HG02840 (cell line): ENCODE results near the gene SNIP1.
"Not testable (repeated sequence)": the region's sequence is repeated elsewhere in the genome, so short reads cannot be mapped to it uniquely, and the experiment has no call there.

Experiments used
- ATAC-seq: cut with Tn5 transposase; IDR thresholded peaks from one replicate; pipeline ENCODE4 v1.9.1; 2021; ENCODE audit warnings: mild to moderate bottlenecking, moderate library complexity, moderate number of reproducible peaks; ENCODE audit not compliant: unreplicated experiment, low FRiP score

Gene SNIP1

DNA sequence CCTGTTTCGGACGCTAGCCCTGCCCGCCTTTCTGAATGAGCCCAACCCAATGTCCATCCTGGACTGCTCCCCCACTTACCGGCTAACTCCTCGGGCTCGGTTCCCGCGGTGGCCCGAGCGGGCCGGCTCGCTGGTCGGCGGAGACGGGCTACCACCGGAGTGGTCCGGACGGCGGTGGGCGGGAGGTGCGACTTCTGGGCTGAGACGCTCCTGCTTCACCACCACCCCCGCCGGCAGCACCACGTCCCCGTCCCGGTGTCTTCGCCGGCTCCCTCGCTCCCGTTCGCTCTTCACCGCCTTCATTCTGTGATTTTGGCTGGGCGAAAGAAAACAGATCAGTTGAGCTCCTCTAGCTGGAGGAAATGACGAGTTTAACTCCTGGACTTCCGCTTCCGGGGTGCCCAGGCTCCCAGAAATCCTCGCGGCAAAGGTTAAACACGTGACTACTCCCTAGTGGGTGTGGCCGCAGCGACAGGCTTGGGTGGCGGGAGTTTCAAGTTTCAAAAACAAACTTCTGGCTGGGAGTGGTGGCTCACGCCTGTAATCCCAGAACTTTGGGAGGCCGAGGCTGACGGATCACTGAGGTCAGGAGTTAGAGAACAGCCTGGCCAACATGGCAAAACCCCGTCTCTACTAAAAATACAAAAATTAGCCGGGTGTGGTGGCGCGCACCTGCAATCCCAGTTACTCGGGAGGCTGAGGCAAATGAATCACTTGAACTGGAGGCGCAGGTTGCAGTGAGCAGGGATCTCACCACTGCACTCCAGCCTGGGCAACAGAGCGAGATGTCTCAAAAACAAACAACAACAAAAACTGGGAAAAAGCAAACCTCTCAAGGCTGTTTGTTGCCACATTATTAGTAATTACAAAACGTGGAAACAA is at the start of gene SNIP1:
TSS of gene SNIP1 (minus strand) at position 367 of the 882 bp plus-strand sequence. CDS start at position 303, 64 bp downstream.
- ATAC-seq, result peak; percentile 80

DNA sequence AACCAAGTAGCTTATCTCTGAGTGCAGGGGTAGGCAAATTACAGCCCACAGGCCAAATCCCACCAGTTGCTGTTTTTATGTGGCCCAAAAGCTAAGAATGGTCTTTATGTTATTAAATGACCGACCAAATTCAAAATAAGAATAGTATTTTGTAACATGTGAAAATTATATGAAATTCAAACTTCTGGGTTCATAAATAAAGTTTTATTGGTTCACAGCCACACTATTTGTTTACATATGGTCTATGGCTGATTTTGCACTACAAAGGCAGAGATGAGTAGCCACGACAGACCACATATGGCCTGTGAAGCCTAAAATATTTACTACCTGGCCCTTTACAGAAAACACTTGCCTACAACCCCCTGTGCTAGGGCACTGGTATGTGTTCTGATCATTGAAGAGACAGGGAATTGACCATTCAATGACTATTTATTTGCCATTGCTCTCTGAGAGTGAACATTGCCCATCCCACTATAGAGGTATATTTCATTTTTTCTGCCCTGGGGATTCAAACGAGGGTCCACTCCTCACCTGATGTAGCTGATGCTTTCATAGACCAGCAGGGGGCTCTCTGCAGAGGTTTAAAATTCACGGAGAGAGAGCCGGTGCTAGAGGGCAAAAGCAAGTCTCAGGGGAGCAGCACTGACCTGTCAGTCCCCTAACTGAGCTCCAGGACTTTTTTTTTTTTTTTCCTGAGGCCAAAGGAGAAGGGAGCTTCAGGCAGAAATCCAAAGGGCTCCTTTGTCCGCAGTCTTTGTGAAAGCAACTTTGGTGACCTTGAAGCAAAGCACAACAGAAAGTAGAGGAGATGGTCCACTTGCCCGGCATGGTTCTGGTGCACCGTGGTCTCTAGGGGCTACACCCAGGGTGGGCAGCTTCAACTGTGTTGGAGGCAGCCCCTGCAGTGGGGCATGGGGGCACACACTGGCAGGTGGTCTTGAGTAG is 48.9 kb upstream of the SNIP1 start:
- no peak for ATAC-seq

DNA sequence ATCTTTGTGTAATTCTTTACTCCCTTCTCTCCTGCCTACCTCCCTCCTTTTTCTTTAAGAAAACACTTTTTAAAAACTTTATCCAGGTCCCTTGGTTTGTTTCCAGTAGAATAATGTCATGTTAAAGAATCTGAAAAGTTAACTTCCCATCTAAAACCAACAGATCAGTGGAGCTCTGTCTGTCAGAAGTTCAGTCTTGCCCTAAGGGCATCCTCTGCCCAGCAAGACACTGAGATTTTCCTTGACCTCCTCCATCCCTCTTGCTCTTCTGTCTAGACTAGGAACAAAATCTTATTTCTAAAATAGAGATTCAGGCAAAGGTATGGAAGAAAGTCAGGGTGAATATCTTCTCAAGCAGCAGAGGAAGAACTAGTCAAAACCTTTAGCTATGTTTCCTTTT is 47.3 kb upstream of the SNIP1 start:
- ATAC-seq, result no peak

DNA sequence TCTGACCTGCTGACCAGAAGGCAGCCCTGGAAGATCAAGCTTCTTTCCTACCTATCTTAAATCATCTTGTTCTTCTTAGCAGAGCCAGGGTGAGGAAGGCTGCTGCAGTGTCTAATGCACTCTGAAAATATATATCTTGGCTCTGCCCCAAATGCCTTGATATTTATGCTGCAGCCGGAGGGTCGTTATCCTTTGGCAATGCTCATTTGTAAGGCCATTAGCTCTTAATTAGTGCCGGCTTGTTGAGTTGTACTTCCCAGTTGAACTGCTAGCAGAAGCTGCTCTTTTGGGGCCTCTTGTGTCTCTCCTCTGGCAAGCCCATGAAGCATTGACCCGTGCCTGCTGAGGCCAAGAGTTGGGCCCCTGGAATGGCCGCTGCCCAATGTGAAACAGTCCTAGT is 45.8 kb upstream of the SNIP1 start:
- no peak for ATAC-seq

- ATAC-seq, result peak; percentile 13
These were observed 42.1 kb upstream of the SNIP1 start for GRCh38 chr1:37596182-37596667.

DNA sequence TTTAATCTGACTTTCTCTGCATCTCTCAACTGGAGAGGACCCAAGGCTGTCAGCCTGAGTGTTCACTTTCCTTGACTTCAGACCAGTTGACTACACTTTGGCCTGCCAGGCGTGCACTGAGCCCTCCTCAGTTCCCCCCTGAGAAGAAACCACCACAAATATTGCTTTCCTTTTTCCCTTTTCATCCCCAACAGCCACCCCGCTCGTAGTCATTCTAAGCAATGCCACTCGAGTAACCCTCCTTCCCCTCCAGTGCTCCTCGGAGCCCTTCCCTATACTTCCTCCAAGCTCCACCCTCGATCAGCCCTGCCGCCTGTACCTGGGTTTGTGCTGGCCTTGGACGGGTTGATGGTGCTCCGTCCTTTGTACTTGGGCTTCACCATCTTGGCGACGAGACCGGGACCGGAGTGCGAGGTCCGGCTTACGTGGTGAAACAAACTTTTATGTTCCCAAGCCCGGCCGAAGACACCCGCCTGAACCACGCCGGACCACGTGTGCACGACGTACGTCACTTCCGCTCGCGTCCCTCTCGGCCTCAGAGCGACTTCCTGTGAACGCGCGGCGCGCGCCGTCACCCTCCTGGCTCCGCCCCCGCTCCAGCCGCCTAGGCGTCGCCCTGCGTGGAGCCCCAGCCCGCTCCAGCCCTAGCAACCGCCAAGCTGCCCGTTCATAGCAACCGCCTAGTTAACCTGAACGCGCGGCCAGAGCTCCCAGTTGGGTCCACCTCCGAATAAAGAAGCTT is 41.5 kb upstream of the SNIP1 start, which contains the start of gene GNL2:
TSS of gene GNL2 (minus strand) at position 498 of the 742 bp plus-strand sequence. CDS start at position 383, 115 bp downstream.
- ATAC-seq, result peak; percentile 96

GRCh38 chr1:37593726-37594125 is 39.6 kb upstream of the SNIP1 start:
- no peak for ATAC-seq

DNA sequence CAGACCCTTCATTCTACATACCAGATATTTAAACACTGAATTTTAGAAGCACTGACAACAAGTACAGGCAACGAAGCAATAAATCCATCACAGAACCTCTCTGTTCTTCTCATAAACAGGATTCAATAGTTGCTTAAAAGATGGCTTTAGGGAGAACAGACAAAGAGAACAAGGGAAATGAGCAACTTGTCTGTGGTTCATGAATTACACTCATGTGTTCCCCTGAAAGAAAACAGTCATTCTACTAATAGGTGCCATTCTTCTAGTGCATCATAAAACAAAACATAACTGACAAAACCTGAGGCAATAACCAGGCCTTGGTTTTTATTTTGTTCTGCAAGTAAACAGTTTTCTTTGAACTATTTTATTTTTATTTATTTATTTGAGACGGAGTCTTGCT is 34.8 kb upstream of the SNIP1 start:
- no peak for ATAC-seq

DNA sequence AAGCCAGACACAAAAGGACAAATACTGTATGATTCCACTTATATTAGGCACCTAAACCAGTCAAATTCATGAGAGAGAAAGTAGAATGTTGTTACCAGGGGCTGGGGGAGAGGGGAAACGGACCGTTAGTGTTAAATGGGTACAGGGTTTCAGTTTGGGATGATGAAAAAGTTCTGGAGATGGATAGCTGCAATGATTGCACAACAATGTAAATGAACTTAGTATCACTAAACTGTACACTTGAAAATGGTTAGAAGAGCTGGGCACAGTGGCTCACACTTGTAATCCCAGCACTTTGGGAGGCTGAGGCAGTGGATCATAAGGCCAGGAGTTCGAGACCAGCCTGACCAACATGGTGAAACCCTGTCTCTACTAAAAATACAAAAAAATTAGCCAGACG is 30.5 kb upstream of the SNIP1 start:
- ATAC-seq, result not testable (repeated sequence)

- ATAC-seq, result no peak
These were observed 21.6 kb upstream of the SNIP1 start for GRCh38 chr1:37575692-37576091.

DNA sequence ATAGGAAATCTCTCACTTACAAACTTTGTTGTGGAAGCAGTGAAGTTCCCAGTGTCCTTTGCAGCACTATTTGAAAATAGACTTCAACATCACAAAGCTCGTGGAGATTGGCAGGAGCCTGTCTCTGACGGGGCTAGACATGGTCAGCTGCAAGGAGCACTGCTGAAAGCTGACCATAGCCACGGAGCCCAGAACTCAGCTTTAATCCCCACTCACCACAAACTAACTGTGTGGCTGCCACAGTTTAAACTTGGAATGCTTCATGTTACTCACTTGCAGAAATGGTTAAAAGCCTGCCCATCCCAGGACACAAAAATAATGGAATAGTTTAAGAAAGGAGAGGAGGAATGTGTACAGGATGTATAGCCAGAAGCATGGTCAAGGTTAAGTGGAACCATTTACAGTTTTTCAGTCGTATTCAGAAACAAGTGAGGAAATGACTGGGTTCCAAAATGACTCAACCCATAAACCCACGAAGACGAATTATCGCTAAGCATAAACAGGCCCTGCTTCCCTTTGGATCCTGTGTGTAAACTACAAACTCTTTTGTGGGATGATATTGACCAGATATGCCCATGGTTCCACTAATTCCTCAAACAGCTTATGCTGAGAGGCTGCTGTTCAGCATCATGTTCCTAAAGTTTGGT is 20.9 kb upstream of the SNIP1 start:
- no peak for ATAC-seq

DNA sequence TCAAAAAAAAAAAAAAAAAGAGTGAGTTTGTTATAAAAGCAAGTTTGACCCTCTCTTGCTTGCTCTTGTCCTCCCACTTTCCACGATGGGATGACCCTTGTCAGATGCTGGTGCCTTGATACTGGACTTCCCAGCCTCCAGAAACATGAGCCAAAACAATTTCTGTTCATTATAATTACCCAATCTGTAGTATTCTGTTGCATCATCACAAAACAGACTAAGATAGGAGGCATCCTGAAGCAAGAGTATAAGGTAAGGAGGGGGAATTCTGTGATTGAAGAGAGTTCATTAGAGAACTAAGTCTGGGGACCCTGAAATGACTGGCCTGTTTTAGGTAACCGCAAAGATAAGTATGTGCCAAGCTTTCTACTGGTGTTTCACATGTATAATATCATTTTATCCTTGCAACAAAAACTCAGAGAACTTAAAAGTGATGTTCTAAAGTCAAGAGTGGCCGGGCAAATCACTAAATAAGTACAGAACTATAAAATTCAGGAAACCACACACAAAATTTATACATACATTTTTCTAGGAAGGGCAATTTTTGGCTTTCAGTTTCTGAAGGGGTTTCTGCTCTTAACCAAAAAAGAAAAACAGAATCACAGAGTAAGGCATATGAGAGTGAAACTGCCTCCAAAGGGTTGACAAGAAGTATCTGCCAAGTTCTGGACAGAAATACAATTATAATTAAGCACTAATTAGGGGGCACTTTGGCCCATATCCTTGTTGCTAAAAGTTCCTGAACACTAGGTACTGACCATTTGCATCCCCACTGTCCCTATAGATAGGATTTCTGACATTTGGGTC is 16.6 kb upstream of the SNIP1 start:
- no peak for ATAC-seq

- ATAC-seq, result no peak
These were observed 12.9 kb upstream of the SNIP1 start for GRCh38 chr1:37567023-37567422.

GRCh38 chr1:37564892-37565291 is 10.8 kb upstream of the SNIP1 start:
- no peak for ATAC-seq

DNA sequence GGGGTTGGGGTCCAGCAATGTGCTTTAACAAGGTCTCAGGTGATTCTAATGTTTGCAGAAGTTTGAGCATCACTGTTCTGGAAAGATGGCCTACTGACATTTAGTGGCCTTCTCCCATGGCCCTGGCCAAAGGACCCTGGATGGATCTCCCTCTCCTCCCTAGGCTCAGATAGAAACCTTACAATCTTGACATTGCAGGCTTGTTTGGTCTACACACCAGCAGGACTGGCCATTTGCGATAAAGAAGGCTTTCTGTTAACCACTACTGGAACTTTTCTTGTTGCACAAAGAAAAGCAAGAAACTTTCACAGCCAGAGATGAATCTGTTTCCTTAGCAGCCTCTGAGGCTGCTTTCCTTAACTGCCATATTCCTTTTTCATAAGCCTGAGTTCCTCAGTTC is 8.9 kb upstream of the SNIP1 start:
- no peak for ATAC-seq

DNA sequence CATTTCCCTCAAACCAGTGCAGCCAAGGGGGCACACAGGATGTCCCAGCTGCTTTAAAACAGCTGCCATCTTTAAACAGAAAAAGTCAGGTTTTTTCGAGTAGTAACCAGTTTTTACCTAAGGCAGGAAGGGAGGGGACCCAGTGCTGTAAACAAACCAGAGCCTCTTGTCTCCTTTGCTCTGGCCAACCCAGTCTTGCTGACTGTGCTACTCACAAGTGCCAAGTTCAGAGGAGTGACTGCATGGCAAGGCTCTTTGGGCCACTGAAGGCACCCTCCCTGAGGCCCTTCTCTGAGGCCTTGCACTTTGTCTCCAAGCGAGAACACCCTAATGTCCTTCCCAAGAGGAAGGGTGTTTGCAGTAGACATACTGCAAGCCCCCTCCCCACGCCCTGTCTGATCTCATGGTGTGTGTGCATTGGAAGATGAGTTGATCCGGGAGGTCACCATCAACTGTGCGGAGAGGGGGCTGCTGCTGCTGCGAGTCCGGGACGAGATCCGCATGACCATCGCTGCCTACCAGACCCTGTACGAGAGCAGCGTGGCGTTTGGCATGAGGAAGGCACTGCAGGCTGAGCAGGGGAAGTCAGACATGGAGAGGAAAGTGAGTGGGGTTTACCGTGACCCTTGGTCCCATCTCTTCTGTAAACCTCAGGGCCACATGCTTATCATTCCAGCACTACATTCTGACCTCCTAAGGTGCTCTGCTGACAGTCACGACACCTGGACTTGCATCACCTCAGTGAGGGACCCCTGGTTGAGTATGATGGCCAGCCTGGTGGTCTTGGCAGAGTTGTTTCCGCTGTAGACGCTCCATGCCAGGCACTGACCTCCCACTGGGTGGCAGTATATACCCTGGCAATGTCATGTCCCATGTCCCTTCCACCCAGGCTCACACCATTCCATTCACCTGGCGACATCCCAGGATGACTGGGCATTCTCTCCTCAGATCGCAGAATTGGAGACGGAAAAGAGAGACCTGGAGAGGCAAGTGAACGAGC is 7.3 kb upstream of the SNIP1 start:
- no peak for ATAC-seq

- ATAC-seq, result no peak
These were observed 6.5 kb upstream of the SNIP1 start for GRCh38 chr1:37560401-37561132.
